DND-41 (cell line): Measurements from ENCODE around the gene COPZ1.

Source experiments
- ATAC-seq: fragments of 200-7000 bp; cut with Tn5 transposase; 3 replicates; pipeline ENCODE4 v1.9.1; 2021; ENCODE audit warnings: low read depth; ENCODE audit not compliant: insufficient read depth
- DNase-seq: peaks from one replicate; pipeline ENCODE4 v3.0.0-alpha.2; 2020
- H2AFZ ChIP-seq: 2 replicates; pipeline ENCODE4 v1.6.0; 2012; ENCODE audit warnings: low read depth, low read length
- H3K27ac ChIP-seq: 2 replicates; pipeline ENCODE4 v1.5.1; 2012; ENCODE audit warnings: low read length, inconsistent platforms
- H3K27me3 ChIP-seq: fragments of 200-600 bp; sonication (generic); 2 replicates; pipeline ENCODE4 v1.6.0; 2012; ENCODE audit warnings: low read length, mild to moderate bottlenecking, inconsistent platforms; ENCODE audit not compliant: insufficient read depth, poor library complexity
- H3K36me3 ChIP-seq: 2 replicates; pipeline ENCODE4 v1.5.1; 2012; ENCODE audit warnings: low read length, inconsistent platforms; ENCODE audit not compliant: insufficient read depth
- H3K4me1 ChIP-seq: 2 replicates; pipeline ENCODE4 v1.5.1; 2012; ENCODE audit warnings: mild to moderate bottlenecking, low read length; ENCODE audit not compliant: insufficient read depth
- H3K4me2 ChIP-seq: 2 replicates; pipeline ENCODE4 v1.6.0; 2012; ENCODE audit warnings: mild to moderate bottlenecking, moderate library complexity, low read length, inconsistent platforms; ENCODE audit not compliant: insufficient read depth
- H3K4me3 ChIP-seq, 2 experiments: fragments of 200-600 bp in 1 of 2; shearing (Covaris generic) in 1 of 2; 2 replicates each; pipeline ENCODE4 v1.5.1; 2012 to 2016; ENCODE audit warnings: inconsistent platforms in 2 of 2, low read length in 2 of 2, mild to moderate bottlenecking in 2 of 2, low read depth in 1 of 2, moderate library complexity in 1 of 2
- H3K79me2 ChIP-seq: 2 replicates; pipeline ENCODE4 v1.6.0; 2012; ENCODE audit warnings: low read length, inconsistent platforms; ENCODE audit not compliant: insufficient read depth
- H3K9ac ChIP-seq: 2 replicates; pipeline ENCODE4 v1.6.0; 2012; ENCODE audit warnings: low read depth, mild to moderate bottlenecking, inconsistent platforms, low read length, moderate library complexity
- H3K9me3 ChIP-seq: 2 replicates; pipeline ENCODE4 v1.5.1; 2012; ENCODE audit warnings: low read length, moderate library complexity, mild to moderate bottlenecking, inconsistent platforms; ENCODE audit not compliant: insufficient read depth, severe bottlenecking
- H4K20me1 ChIP-seq: 2 replicates; pipeline ENCODE4 v1.6.0; 2012; ENCODE audit warnings: low read length; ENCODE audit not compliant: insufficient read depth
- CTCF ChIP-seq: IDR thresholded peaks from 2 replicates; pipeline ENCODE4 v1.5.1; 2012; ENCODE audit warnings: borderline replicate concordance, low read length, moderate library complexity, mild to moderate bottlenecking; ENCODE audit not compliant: poor library complexity, severe bottlenecking; ENCODE audit errors: extremely low read depth
- EZH2 ChIP-seq: IDR thresholded peaks from 3 replicates; pipeline ENCODE4 v1.6.1; 2012; ENCODE audit warnings: borderline replicate concordance, low read depth, mild to moderate bottlenecking, moderate library complexity, low read length, inconsistent platforms; ENCODE audit not compliant: severe bottlenecking

The COPZ1 gene

GRCh38 chr12:54350743-54351142, 25.8 kb downstream of the COPZ1 start:
- Histone ChIP-seq H3K27me3 (no peaks in the 10 kb centered on the region), H3K4me1 (no peaks in the 10 kb centered on the region), H2AFZ (no peak overlapping the region), H3K4me3 (no peak overlapping the region), H3K9me3 (no peaks in the 10 kb centered on the region), H3K4me2 (no peak overlapping the region), H3K9ac (no peak overlapping the region), H4K20me1 (no peaks in the 10 kb centered on the region), H3K27ac (no peak overlapping the region), H3K79me2 (no peaks in the 10 kb centered on the region), H3K36me3 (peaks cover 56% of the 10 kb centered on the region)
- TF ChIP-seq EZH2 (no peak), CTCF (no peak)
- ATAC-seq (no peak), DNase-seq (no peak)

- Histone ChIP-seq H3K27ac (no peak overlapping the region), H3K79me2 (no peaks in the 10 kb centered on the region), H3K36me3 (peaks cover 51% of the 10 kb centered on the region), H3K9me3 (no peaks in the 10 kb centered on the region), H3K4me1 (no peaks in the 10 kb centered on the region), H3K4me3 (no peak overlapping the region), H2AFZ (no peak overlapping the region), H4K20me1 (no peaks in the 10 kb centered on the region), H3K9ac (no peak overlapping the region), H3K4me2 (no peak overlapping the region), H3K27me3 (no peaks in the 10 kb centered on the region)
- DNase-seq (no peak), ATAC-seq (no peak)
- TF ChIP-seq EZH2, result no peak
- TF ChIP-seq CTCF, result no peak
Observed at GRCh38 chr12:54351341-54351740, 26.4 kb downstream of the COPZ1 start.

- H3K27ac ChIP-seq, result no peak overlapping the region
- H3K36me3 ChIP-seq, result peaks cover 44% of the 10 kb centered on the region
- H2AFZ ChIP-seq, result no peak overlapping the region
Observed at GRCh38 chr12:54352022-54352531, 27.1 kb downstream of the COPZ1 start.

More at GRCh38 chr12:54352022-54352531, 27.1 kb downstream of the COPZ1 start:
- Histone ChIP-seq H3K79me2 (no peaks in the 10 kb centered on the region), H3K4me2 (no peak overlapping the region), H3K9me3 (no peaks in the 10 kb centered on the region), H3K4me3 (no peak overlapping the region), H3K27me3 (no peaks in the 10 kb centered on the region), H3K9ac (no peak overlapping the region), H4K20me1 (no peaks in the 10 kb centered on the region), H3K4me1 (peaks cover 6% of the 10 kb centered on the region; the same call in 1 of the 2 replicates)
- ATAC-seq (peak; percentile 46), DNase-seq (peak; percentile 32)
- TF ChIP-seq EZH2 (no peak), CTCF (no peak)
